Heart left ventricle (tissue), 16 donors: ENCODE results near the gene NRP1. TPM values are rescaled to one million over a fixed set of nuclear protein-coding genes. Genes with fewer than 3 reads are reported as not detected.

Experiments used
- ATAC-seq, 4 donors: fragments of 200-7000 bp; cut with Tn5 transposase; one replicate each; pipeline ENCODE4 v1.9.1; 2020 to 2022; ENCODE audit warnings: moderate library complexity in 4 of 4, mild to moderate bottlenecking in 3 of 4, moderate number of reproducible peaks in 1 of 4
- DNase-seq, 5 donors: peaks; one replicate each; pipeline ENCODE4 v3.0.0-alpha.2; 2020
- H3K27ac ChIP-seq, 12 donors: fragments of 200-600 bp; sonication (generic) in 4 of 12; one replicate each; pipeline versions ENCODE4 v1.5.0 to v1.8.0; 2016 to 2022; ENCODE audit warnings: mild to moderate bottlenecking in 2 of 12
- H3K27me3 ChIP-seq, 9 donors: fragments of 200-600 bp; sonication (generic) in 2 of 9; one replicate each; pipeline versions ENCODE4 v1.5.1 to v1.8.0; 2016 to 2022; ENCODE audit warnings: mild to moderate bottlenecking in 3 of 9
- H3K36me3 ChIP-seq, 9 donors: fragments of 200-600 bp; sonication (generic) in 2 of 9; one replicate each; pipeline versions ENCODE4 v1.5.0 to v1.8.0; 2018 to 2022; ENCODE audit warnings: mild to moderate bottlenecking in 2 of 9
- H3K4me1 ChIP-seq, 12 donors: fragments of 200-600 bp; sonication (generic) in 4 of 12; one replicate each; pipeline versions ENCODE4 v1.5.0 to v1.8.0; 2016 to 2022; ENCODE audit warnings: mild to moderate bottlenecking in 3 of 12
- H3K4me3 ChIP-seq, 12 donors: fragments of 200-600 bp; sonication (generic) in 4 of 12; one replicate each; pipeline versions ENCODE4 v1.5.0 to v1.8.0; 2017 to 2022; ENCODE audit warnings: mild to moderate bottlenecking in 9 of 12, moderate library complexity in 4 of 12
- H3K9me3 ChIP-seq, 12 donors: fragments of 200-600 bp; sonication (generic) in 4 of 12; one replicate each; pipeline versions ENCODE4 v1.5.0 to v1.8.0; 2016 to 2022; ENCODE audit warnings: mild to moderate bottlenecking in 1 of 12
- CTCF ChIP-seq, 12 donors: fragments of 200-600 bp; sonication (generic) in 4 of 12; IDR thresholded peaks; one replicate each; pipeline versions ENCODE4 v1.5.0 to v1.8.0; 2018 to 2022; ENCODE audit warnings: antibody characterized with exemption in 12 of 12, mild to moderate bottlenecking in 5 of 12
- POLR2A ChIP-seq, 2 donors: fragments of 450-650 bp; IDR thresholded peaks; one replicate each; pipeline ENCODE4 v1.6.1; 2017; ENCODE audit warnings: antibody characterized with exemption in 2 of 2, mild to moderate bottlenecking in 2 of 2, moderate library complexity in 2 of 2
- WGBS, 4 donors: extraction: QIAGEN DNeasy Blood & Tissue Kit in 2 of 4; methylation state at CpG; one replicate each; pipeline versions ENCODE4 v1.1.5 to v1.1.7; 2013 to 2018; 5-methylcytosine and 5-hydroxymethylcytosine counted together
- intact Hi-C, 10 donors: fragments of 100-400 bp; cut with DNase I; formaldehyde crosslinking; loops; one replicate each; pipeline versions ENCODE4 v1.11.1 to v1.14.2; 2022
- polyA plus RNA-seq, 2 donors: library from polyadenylated mRNA; stranded (reverse); fragments of 200-250 nt; gene quantifications; one replicate each; pipeline ENCODE4 v1.2.3, GENCODE V29; 2013
- total RNA-seq, 9 donors: library from RNA; depleted of rRNA in 2 of 9; stranded (reverse); fragments of >200 nt in 2 of 9; fragmentation: NEBNext Ultra II Directional in 3 of 9; extraction: Animal tissue kit (Norgen Biotek cat#: 25700) in 3 of 9; gene quantifications; one replicate each; pipeline versions ENCODE4 v1.1.0 to v1.2.4, GENCODE V29; 2016 to 2023
- donor health status: ischemic (EF 13 %, LVEDD 7.1; RV severe dilation, severe dysfunction).
- donor health status: healthy with polysubstance abuse.
- donor health status: DM: no; HTN: yes; CAD: no.
- donor health status: DM: no; HTN: no; CAD: no.
- donor health status: ischemic (EF 25% LVEDD 6.9; RV normal size, moderate dysfunction).
- donor health status: ischemic (EF 25% LVEDD 5.7; RV mildly dilated, moderate dysfunction).
- donor health status: healthy.
- donor health status: DM: yes; HTN: yes; CAD: no.
- donor health status: ischemic (EF 35%, LVEDD 5.7; RV mildly dilated, moderate dysfunction).
- donor health status: nonischemic (EF 11% LVEDD 7.7; RV severe dilation, severe dysfunction).
- donor health status: DM: yes; HTN: yes; CAD: no.
- donor health status: PGD.
- donor health status: ischemic (EF 29% LVEDD 5.4; RV normal size, mild dysfunction).
- donor health status: nonischemic (EF 23%, LVEDD 6.1; RV moderate dilation, normal function).

Gene NRP1
- total and polyA plus RNA-seq, 11 donors = 47.1 to 279 (median 152) TPM

- ATAC-seq (peak in 3 of 4 donors; percentile 59 to 83 (median 75)), DNase-seq (peak in 1 of 5 donors; percentile 77)
- Histone ChIP-seq H3K9me3 (no peaks in the 10 kb centered on the region), H3K4me1 (peaks cover 0 to 91% (median 44%) of the 10 kb centered on the region in 12 donors), H3K4me3 (no peak overlapping the region), H3K27me3 (no peaks in the 10 kb centered on the region), H3K36me3 (peaks cover 0 to 100% (median 98%) of the 10 kb centered on the region in 9 donors), H3K27ac (peak overlapping the region in 10 of 12 donors; percentile 11 to 84 (median 56))
- 38 to 56% (median 52%) methylated on average over 3 of the region's 3 CpGs for WGBS, 4 donors
- TF ChIP-seq POLR2A (IDR thresholded peaks at IDR 0.05) (no peak), CTCF (IDR thresholded peaks at IDR 0.05) (no peak)
- intact Hi-C loops = loop anchor here in 2 of 10 donors (2.0 to 10.0 kb wide), 2 partner anchors 19 to 59 kb away; no protein-coding TSS in a partner anchor
Measured at GRCh38 chr10:33215635-33216034, 118.8 kb downstream of the NRP1 start.

GRCh38 chr10:33215154-33215553, 119.3 kb downstream of the NRP1 start:
- no peaks in the 10 kb centered on the region for H3K27me3 ChIP-seq
- H3K4me1 ChIP-seq = peaks cover 0 to 88% (median 43%) of the 10 kb centered on the region in 12 donors
- peak overlapping the region in 10 of 12 donors; percentile 11 to 84 (median 56) for H3K27ac ChIP-seq
- intact Hi-C loops = loop anchor here in 1 of 10 donors (10.0 kb wide), 1 partner anchor 60 kb away; no protein-coding TSS in a partner anchor
- no peak for DNase-seq
- H3K4me3 ChIP-seq = no peak overlapping the region
- H3K9me3 ChIP-seq = no peaks in the 10 kb centered on the region
- H3K36me3 ChIP-seq = peaks cover 0 to 100% (median 98%) of the 10 kb centered on the region in 9 donors
- ATAC-seq = peak in 3 of 4 donors; percentile 16 to 61 (median 60)
- 63 to 84% (median 70%) methylated on average over 2 of the region's 2 CpGs for WGBS, 4 donors
- TF ChIP-seq CTCF (IDR thresholded peaks at IDR 0.05) = no peak
- no peak for TF ChIP-seq POLR2A (IDR thresholded peaks at IDR 0.05)

GRCh38 chr10:33214174-33214573, 120.3 kb downstream of the NRP1 start:
- no peak for DNase-seq
- Histone ChIP-seq H3K9me3 (no peaks in the 10 kb centered on the region), H3K27me3 (no peaks in the 10 kb centered on the region), H3K27ac (peak overlapping the region in 9 of 12 donors; percentile 0 to 84 (median 57)), H3K4me3 (no peak overlapping the region), H3K4me1 (peaks cover 0 to 84% (median 41%) of the 10 kb centered on the region in 12 donors), H3K36me3 (peaks cover 0 to 100% (median 98%) of the 10 kb centered on the region in 9 donors)
- no peak for ATAC-seq
- 74 to 80% (median 76%) methylated on average over 4 of the region's 4 CpGs for WGBS, 4 donors
- TF ChIP-seq CTCF (IDR thresholded peaks at IDR 0.05) (no peak), POLR2A (IDR thresholded peaks at IDR 0.05) (no peak)
- intact Hi-C loops = loop anchor here in 1 of 10 donors (10.0 kb wide), 1 partner anchor 61 kb away; no protein-coding TSS in a partner anchor

GRCh38 chr10:33212061-33212748, 122.3 kb downstream of the NRP1 start:
- H3K27ac ChIP-seq = peak overlapping the region in 11 of 12 donors; percentile 2 to 84 (median 56)
- no peak for ATAC-seq
- no peaks in the 10 kb centered on the region for H3K27me3 ChIP-seq
- 74 to 80% (median 78%) methylated on average over 4 of the region's 4 CpGs for WGBS, 4 donors
- no peak overlapping the region for H3K4me3 ChIP-seq
- TF ChIP-seq POLR2A (IDR thresholded peaks at IDR 0.05) = no peak
- no peak for TF ChIP-seq CTCF (IDR thresholded peaks at IDR 0.05)
- intact Hi-C loops = loop anchor here in 1 of 10 donors (10.0 kb wide), 1 partner anchor 63 kb away; no protein-coding TSS in a partner anchor
- peaks cover 0 to 69% (median 37%) of the 10 kb centered on the region in 12 donors for H3K4me1 ChIP-seq
- no peak for DNase-seq
- H3K9me3 ChIP-seq = no peaks in the 10 kb centered on the region
- peaks cover 0 to 100% (median 98%) of the 10 kb centered on the region in 9 donors for H3K36me3 ChIP-seq
